Neutrophil (primary cell): ENCODE measurements around the gene CYTIP.
A peak's percentile ranks its signal among the peaks of the same experiment; 100 is the strongest.

Experiments
- H3K27ac ChIP-seq: fragments of 200-600 bp; sonication (generic); 2 replicates; pipeline ENCODE4 v1.5.1; 2016; ENCODE audit warnings: mild to moderate bottlenecking, moderate library complexity
- H3K27me3 ChIP-seq: fragments of 200-600 bp; sonication (generic); 2 replicates; pipeline ENCODE4 v1.6.0; 2016; ENCODE audit warnings: mild to moderate bottlenecking
- H3K36me3 ChIP-seq: fragments of 200-600 bp; sonication (generic); 2 replicates; pipeline ENCODE4 v1.5.1; 2017
- H3K4me1 ChIP-seq, 2 experiments: fragments of 200-600 bp in 1 of 2; sonication (generic) in 1 of 2; 1 replicate in 1 of 2; 2 replicates in 1 of 2; pipeline versions ENCODE4 v1.5.1 to v1.6.1; 2013 to 2016; ENCODE audit warnings: low read depth in 1 of 2, low read length in 1 of 2, mild to moderate bottlenecking in 1 of 2, moderate library complexity in 1 of 2; ENCODE audit not compliant: control insufficient read depth in 1 of 2, insufficient read depth in 1 of 2
- H3K4me3 ChIP-seq, 2 experiments: fragments of 200-600 bp in 1 of 2; sonication (generic) in 1 of 2; 1 replicate in 1 of 2; 2 replicates in 1 of 2; pipeline ENCODE4 v1.5.1; 2013 to 2016; ENCODE audit warnings: low read depth in 1 of 2, low read length in 1 of 2, mild to moderate bottlenecking in 1 of 2, moderate library complexity in 1 of 2
- H3K9me3 ChIP-seq: fragments of 200-600 bp; sonication (generic); 2 replicates; pipeline ENCODE4 v1.5.1; 2016
- TF ChIP-seq, protein P1 (sequence below): fragments of 200-600 bp; sonication (generic); IDR thresholded peaks from 2 replicates; pipeline ENCODE4 v1.5.1; 2016; ENCODE audit warnings: antibody characterized with exemption

The CYTIP gene

DNA sequence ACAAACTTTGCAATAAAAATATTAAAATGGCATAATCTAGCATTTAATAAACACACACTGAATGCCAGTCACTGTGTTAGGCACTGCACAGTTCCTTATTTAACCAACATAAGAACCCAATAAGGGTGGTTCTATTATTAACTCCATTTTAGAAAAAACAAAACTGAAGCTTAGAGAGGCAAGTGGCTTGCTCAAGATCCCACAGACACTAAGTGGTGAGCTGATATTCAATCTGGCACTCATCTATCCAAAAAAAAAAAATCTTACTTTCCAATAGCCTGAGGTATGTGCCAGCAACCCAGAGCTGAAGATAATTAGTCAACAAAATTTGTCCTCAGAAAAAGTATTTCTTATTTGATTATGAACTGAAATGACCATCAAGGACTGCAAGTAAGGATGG is 799 bp downstream of the CYTIP start:
- TF ChIP-seq, protein P1, sequence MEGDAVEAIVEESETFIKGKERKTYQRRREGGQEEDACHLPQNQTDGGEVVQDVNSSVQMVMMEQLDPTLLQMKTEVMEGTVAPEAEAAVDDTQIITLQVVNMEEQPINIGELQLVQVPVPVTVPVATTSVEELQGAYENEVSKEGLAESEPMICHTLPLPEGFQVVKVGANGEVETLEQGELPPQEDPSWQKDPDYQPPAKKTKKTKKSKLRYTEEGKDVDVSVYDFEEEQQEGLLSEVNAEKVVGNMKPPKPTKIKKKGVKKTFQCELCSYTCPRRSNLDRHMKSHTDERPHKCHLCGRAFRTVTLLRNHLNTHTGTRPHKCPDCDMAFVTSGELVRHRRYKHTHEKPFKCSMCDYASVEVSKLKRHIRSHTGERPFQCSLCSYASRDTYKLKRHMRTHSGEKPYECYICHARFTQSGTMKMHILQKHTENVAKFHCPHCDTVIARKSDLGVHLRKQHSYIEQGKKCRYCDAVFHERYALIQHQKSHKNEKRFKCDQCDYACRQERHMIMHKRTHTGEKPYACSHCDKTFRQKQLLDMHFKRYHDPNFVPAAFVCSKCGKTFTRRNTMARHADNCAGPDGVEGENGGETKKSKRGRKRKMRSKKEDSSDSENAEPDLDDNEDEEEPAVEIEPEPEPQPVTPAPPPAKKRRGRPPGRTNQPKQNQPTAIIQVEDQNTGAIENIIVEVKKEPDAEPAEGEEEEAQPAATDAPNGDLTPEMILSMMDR, result no peak
- H3K4me1 ChIP-seq, result peaks cover 46 to 55% of the 10 kb centered on the region in 2 experiments

DNA sequence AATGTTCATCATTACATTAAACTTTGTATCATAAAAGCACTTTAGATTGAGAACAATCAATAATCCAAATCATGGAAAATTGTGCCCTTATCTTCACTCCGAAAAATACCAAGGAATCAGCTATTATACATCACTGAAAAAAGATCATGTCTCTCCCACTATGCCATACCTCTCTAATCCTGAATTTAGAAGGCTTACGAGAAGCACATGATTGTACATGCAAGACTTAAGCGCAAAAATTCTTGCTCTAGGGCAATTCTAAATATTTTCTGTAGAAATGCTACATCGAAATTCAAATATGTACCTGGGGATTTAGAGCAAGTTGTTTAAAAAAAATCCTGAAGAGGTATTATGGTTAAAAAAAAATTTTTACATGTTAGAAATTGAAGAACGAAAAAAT is 1.3 kb downstream of the CYTIP start:
- TF ChIP-seq, protein P1, result no peak
- no peaks in the 10 kb centered on the region for H3K27me3 ChIP-seq
- peaks cover 28% of the 10 kb centered on the region for H3K36me3 ChIP-seq
- H3K4me3 ChIP-seq, result peak overlapping the region; percentile 75 to 83
- peak overlapping the region; percentile 99 for H3K27ac ChIP-seq
- H3K9me3 ChIP-seq, result no peaks in the 10 kb centered on the region
- peaks cover 50 to 60% of the 10 kb centered on the region in 2 experiments for H3K4me1 ChIP-seq

More for the DNA sequence above, 799 bp downstream of the CYTIP start:
- Histone ChIP-seq H3K4me3 (peak overlapping the region; percentile 75 to 83), H3K9me3 (no peaks in the 10 kb centered on the region), H3K27ac (peak overlapping the region; percentile 99), H3K27me3 (no peaks in the 10 kb centered on the region), H3K36me3 (peaks cover 23% of the 10 kb centered on the region)

DNA sequence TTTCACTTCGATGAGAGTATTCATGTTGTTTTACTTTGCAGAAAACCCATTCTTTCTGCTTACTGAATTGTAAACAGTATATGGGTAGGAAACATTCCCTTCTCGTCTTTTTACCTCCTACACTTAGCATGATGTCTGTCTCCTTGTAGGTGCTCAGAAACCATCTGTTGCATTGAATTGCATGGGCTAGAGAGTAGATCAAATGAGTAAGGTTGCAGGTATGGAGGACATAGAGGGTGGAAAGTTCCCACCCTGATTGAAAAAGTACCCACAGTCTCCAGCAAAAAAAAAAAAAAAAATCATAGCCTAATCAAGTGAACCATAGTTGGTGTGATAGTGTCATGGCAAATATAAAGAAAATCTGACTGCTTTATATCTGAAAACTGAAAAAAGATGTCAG is 1.7 kb downstream of the CYTIP start:
- peaks cover 55 to 63% of the 10 kb centered on the region in 2 experiments for H3K4me1 ChIP-seq
- H3K27ac ChIP-seq, result peak overlapping the region; percentile 99
- peak overlapping the region; percentile 75 to 83 for H3K4me3 ChIP-seq
- no peaks in the 10 kb centered on the region for H3K27me3 ChIP-seq
- peaks cover 32% of the 10 kb centered on the region for H3K36me3 ChIP-seq
- no peaks in the 10 kb centered on the region for H3K9me3 ChIP-seq
- TF ChIP-seq, protein P1, result no peak

DNA sequence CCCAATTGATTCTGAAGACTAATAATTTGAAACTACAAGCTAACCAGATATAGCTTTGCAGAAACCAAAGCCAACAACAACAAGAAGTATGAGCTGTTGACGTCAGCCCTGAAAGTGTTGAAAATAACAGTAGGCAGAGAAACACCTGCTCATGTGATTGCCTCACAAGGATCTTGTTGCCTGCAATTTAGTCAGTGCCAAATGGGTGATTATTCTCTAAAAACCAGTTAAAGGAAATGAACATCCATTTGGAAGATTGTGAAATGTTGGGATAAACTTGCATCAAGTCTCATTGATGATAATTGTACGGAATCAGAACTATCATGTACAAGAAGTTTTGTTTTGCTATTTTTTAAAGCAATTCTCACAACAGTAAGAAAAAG is 2.8 kb downstream of the CYTIP start:
- H3K36me3 ChIP-seq, result peaks cover 32% of the 10 kb centered on the region
- H3K27me3 ChIP-seq, result no peaks in the 10 kb centered on the region
- H3K4me1 ChIP-seq, result peaks cover 56 to 67% of the 10 kb centered on the region in 2 experiments
- H3K4me3 ChIP-seq, result peak overlapping the region; percentile 75 to 83
- H3K27ac ChIP-seq, result peak overlapping the region; percentile 99
- TF ChIP-seq, protein P1, result no peak
- no peaks in the 10 kb centered on the region for H3K9me3 ChIP-seq

DNA sequence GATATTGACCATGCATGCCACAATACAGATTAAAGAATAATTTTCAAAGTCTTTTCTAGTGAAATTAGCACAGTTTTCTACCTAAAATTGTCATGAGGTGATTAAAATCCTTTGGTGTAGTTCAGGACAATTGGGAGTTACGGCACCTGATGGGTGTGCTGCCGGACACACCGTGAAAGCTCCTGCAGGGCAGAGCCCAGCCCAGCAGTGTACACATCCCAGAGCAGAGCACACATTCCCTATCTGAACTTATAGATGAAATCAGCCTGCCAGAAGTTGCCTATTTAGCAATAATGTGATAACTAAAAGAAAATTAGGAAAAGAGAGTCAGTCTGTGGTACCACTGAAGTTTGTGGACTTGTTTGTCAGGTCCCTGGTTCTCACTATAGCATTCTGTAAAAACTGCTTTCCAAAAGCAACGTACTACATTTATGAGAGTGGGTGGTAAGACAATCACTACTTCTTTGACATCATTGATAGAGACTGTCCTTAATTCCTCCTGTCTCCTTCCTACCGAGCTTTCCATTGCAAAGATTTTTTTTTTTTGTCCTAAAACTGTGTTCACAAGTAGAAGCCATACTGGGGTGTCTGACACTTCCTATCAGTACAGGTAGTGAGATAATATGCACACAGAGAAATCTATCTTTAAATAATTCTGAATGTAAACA is 3.4 kb downstream of the CYTIP start:
- H3K27me3 ChIP-seq, result no peaks in the 10 kb centered on the region
- TF ChIP-seq, protein P1, result no peak
- peaks cover 32% of the 10 kb centered on the region for H3K36me3 ChIP-seq
- peaks cover 57 to 67% of the 10 kb centered on the region in 2 experiments for H3K4me1 ChIP-seq
- peak overlapping the region; percentile 75 to 83 for H3K4me3 ChIP-seq
- peak overlapping the region; percentile 99 for H3K27ac ChIP-seq
- H3K9me3 ChIP-seq, result no peaks in the 10 kb centered on the region
